Activated effector memory CD4-positive, alpha-beta T cell treated with Interleukin-2 at 50 U/mL for 16 hours (primary cell): Measurements from ENCODE around the gene CDC37.
"Not testable (repeated sequence)": the region's sequence is repeated elsewhere in the genome, so short reads cannot be mapped to it uniquely, and the experiment has no call there.

Experiments
- DNase-seq: peaks from one replicate; pipeline ENCODE4 v3.0.0-alpha.2; 2020

The CDC37 gene

GRCh38 chr19:10393137-10393536, 10.2 kb downstream of the CDC37 start:
- no peak for DNase-seq

- DNase-seq: no peak
Measured at GRCh38 chr19:10392120-10392519, 11.2 kb downstream of the CDC37 start.

- peak; percentile 38 for DNase-seq
Measured at GRCh38 chr19:10390652-10391286, 12.6 kb downstream of the CDC37 start.

- no peak for DNase-seq
Measured at GRCh38 chr19:10389863-10390262, 13.5 kb downstream of the CDC37 start.

- peak; percentile 60 for DNase-seq
Measured at GRCh38 chr19:10388957-10389356, 14.4 kb downstream of the CDC37 start.

- no peak for DNase-seq
Measured at GRCh38 chr19:10384580-10384979, 18.8 kb downstream of the CDC37 start.

- not testable (repeated sequence) for DNase-seq
Measured at GRCh38 chr19:10383223-10383499, 20.2 kb downstream of the CDC37 start.

- DNase-seq: peak; percentile 92
Measured at GRCh38 chr19:10380313-10381102, 22.8 kb downstream of the CDC37 start, which contains the start of gene TYK2. TSS of gene TYK2 (minus strand) at chr19:10380572. CDS start at chr19:10378406, 2,166 bp downstream.

GRCh38 chr19:10379880-10380312, 23.4 kb downstream of the CDC37 start:
- DNase-seq: no peak

- DNase-seq: no peak
Measured at GRCh38 chr19:10378124-10378523, 25.2 kb downstream of the CDC37 start.

GRCh38 chr19:10377140-10377640, 26.2 kb downstream of the CDC37 start:
- not testable (repeated sequence) for DNase-seq

GRCh38 chr19:10374931-10375330, 28.4 kb downstream of the CDC37 start:
- DNase-seq: no peak

GRCh38 chr19:10372690-10373089, 30.7 kb downstream of the CDC37 start:
- DNase-seq: no peak

GRCh38 chr19:10368101-10368803, 35.1 kb downstream of the CDC37 start:
- no peak for DNase-seq

GRCh38 chr19:10366950-10367512, 36.3 kb downstream of the CDC37 start:
- DNase-seq: not testable (repeated sequence)

- no peak for DNase-seq
Measured at GRCh38 chr19:10365518-10365917, 37.8 kb downstream of the CDC37 start.

GRCh38 chr19:10364644-10365043, 38.7 kb downstream of the CDC37 start:
- DNase-seq: no peak

GRCh38 chr19:10363789-10364281, 39.5 kb downstream of the CDC37 start:
- DNase-seq: no peak

- DNase-seq: no peak
Measured at GRCh38 chr19:10362259-10362658, 41.1 kb downstream of the CDC37 start.

GRCh38 chr19:10361569-10362011, 41.8 kb downstream of the CDC37 start:
- no peak for DNase-seq

- DNase-seq: no peak
Measured at GRCh38 chr19:10356431-10356830, 46.9 kb downstream of the CDC37 start.

GRCh38 chr19:10353793-10354391, 49.5 kb downstream of the CDC37 start:
- DNase-seq: no peak
